Kidney capillary endothelial cell (primary cell): ENCODE measurements around the gene HIPK2.
"Not testable (repeated sequence)": the region's sequence is repeated elsewhere in the genome, so short reads cannot be mapped to it uniquely, and the experiment has no call there.

Experiments
- DNase-seq: peaks from one replicate; pipeline ENCODE4 v3.0.0-alpha.2; 2018; ENCODE audit warnings: low spot score

Gene HIPK2

GRCh38 chr7:139671967-139672366 lies 105.8 kb downstream of the HIPK2 start:
- no peak for DNase-seq

- not testable (repeated sequence) for DNase-seq
Observed at GRCh38 chr7:139670662-139671061, 107.1 kb downstream of the HIPK2 start.

- DNase-seq: no peak
Observed at GRCh38 chr7:139669106-139670061, 108.4 kb downstream of the HIPK2 start.

DNA sequence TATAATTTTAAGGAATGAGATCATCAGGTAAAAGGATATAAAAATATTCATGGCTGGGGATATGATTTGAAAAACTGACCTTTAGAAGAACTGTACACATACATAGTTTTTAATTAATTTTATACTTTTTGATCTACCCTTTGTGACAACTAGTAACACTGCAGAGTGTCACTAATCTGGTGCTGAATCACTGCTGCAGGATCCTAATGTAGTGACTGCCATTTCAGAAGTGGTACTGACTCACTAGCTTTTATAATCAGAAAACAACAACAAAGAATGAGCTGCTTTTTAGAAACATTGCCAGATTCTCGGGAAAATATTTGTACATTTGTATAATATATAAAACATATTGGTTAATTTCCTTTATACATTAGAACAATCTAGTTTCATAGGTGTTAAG lies 110.4 kb downstream of the HIPK2 start:
- DNase-seq: no peak

DNA sequence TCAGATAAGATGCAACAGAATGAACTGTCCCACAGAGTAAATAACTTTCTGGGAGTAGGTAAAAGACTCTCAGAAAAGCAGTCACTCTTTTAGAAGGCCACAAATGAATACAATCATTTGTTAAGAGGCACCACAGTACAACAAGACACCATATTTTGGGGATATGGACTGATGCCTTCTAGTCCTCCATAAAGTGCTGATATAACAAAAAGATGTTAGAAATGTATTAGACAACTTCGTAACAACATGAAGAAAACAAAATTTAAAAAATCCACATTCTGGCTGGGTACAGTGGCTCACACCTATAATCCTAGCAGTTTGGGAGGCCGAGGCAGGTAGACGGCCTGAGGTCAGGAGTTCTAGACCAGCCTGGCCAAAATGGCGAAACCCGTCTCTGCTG lies 111.3 kb downstream of the HIPK2 start:
- DNase-seq: no peak

DNA sequence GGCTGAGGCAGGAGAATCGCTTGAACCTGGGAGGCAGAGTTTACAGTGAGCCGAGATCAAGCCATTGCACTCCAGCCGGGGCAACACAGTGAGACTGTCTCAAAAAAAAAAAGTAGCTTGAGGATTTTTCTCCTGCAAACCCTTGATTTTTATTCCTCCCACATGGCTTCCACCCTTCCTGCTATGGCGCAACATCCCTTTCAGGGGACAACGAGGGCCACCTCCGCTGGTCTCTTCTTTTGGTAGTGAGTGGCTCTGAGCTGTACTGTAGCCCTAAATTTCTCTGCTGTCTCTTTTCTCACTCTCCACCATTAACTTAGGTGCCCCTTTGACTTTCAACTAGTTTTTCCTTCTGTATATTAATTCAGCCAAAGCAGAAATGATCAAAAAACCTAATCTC lies 113.4 kb downstream of the HIPK2 start:
- no peak for DNase-seq

DNA sequence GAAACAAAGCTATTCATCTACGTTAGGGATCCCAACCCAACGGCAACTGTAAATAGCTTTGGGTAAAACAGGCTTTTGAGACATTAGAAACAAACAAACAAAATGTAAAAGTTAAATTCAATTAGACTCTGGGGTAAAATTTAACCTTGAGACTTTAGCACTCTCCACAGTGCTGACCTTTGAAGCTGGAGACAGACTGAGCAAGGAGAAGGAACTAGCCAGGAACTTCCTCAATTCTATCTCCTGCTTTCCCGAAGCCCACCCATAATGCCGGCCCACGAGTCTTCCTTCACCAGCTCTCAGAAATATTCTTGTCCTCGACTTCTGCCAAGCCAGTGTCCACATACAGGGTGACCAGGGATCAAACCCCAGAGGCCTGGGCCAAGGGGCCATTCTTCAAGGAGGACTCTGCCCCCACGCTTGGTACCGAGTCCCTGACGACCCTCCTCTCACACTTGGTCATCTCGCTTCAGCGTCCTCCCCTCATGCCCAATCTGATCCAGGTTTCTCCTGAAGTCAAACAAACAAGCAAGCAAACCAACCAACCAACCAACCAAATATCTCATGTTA lies 114.1 kb downstream of the HIPK2 start:
- no peak for DNase-seq

DNA sequence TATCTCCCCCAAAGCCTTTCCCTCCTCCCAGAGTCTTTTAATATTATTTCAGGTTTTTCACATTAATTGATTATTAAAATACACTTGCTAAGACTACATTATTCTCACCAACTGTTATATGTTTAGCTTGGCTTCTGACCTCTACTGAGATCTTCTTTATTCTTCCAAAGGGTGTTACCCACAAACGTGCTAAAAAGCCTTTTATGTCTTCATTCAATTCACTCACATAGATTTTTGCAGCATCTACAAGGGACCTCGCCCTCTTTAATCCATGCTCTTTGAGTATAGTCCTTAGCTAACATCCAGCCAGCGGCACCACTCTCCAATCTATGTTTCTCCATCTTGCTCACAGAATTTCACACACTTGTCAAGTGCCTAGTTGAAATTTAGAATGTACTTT lies 115.9 kb downstream of the HIPK2 start:
- no peak for DNase-seq

DNA sequence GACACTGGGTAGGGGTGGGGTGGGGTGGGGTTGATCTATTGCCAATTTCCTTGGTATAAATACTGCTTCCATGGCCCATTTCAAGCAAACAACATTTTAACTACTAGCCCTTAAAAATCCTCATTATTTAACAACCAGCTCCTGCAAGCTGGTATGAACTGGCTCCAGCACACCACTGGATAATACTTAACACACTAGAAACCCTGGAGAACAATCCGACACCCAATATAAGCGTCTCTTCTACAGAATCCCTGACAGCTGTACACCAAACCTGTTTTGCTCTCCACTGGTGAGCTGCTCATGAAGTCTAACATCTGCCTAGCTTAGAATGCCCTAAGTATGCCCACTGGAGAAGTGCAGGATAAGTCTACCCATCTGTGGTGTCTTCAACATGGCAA lies 116.8 kb downstream of the HIPK2 start:
- DNase-seq: no peak

GRCh38 chr7:139660317-139661042 lies 117.3 kb downstream of the HIPK2 start:
- DNase-seq: no peak

DNA sequence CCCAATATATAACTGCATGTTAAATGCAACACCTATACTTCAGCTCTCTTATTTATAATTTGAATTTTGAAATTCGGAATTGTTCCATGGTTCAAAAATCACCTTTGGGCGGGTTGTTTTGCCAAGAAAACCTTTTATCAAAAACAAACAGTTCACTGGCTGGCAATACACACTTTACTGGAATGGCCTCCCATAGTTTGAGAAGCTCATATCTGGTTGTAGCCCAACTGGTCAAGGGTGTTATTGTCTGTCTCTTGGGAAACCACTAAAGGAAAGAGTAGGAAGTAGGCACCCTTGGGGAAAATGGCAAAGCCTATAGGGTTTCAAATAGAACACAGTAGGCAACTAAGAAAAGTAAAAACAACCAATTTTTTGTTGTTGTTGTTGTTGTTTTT lies 117.9 kb downstream of the HIPK2 start:
- DNase-seq: no peak

GRCh38 chr7:139658908-139659675 lies 118.7 kb downstream of the HIPK2 start:
- DNase-seq: no peak

GRCh38 chr7:139658296-139658695 lies 119.5 kb downstream of the HIPK2 start:
- DNase-seq: no peak

DNA sequence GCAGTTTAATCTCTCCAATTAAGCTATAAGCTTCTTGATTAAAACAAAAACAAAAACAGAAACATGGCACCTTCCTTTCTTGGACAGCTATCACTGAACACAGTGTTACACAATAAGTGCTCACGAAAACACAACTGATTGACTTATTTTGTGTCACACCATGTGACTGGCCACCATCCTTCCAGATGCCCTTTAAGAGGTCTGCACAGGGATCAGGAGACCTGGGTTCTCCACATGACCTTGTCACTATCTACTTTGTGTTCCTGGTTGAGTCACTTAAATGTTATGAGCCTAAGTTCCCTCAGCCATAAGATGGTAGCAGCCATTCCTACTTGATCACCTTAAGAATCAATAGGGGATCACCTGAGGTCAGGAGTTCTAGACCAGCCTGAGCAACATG lies 120.1 kb downstream of the HIPK2 start:
- DNase-seq: no peak

DNA sequence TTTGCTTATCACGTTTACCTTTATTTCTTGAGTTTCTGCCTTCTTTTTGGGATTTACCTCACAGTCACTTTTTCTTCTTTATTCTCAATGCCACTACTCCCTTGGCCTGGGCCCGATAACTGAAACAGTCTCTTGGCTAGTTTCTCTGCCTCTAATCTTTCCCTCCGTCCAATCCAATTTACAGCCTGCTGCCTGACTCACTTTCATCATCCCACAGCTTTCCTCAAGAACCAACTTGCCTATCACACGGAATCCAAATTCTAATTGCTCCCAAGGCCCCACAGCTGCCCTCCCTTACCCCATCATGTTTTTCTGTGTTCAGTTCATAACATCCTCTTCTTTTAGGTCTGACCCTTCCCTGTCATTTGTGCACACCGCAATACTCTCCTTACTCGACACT lies 121.4 kb downstream of the HIPK2 start:
- DNase-seq: no peak

GRCh38 chr7:139655305-139655704 lies 122.5 kb downstream of the HIPK2 start:
- no peak for DNase-seq

DNA sequence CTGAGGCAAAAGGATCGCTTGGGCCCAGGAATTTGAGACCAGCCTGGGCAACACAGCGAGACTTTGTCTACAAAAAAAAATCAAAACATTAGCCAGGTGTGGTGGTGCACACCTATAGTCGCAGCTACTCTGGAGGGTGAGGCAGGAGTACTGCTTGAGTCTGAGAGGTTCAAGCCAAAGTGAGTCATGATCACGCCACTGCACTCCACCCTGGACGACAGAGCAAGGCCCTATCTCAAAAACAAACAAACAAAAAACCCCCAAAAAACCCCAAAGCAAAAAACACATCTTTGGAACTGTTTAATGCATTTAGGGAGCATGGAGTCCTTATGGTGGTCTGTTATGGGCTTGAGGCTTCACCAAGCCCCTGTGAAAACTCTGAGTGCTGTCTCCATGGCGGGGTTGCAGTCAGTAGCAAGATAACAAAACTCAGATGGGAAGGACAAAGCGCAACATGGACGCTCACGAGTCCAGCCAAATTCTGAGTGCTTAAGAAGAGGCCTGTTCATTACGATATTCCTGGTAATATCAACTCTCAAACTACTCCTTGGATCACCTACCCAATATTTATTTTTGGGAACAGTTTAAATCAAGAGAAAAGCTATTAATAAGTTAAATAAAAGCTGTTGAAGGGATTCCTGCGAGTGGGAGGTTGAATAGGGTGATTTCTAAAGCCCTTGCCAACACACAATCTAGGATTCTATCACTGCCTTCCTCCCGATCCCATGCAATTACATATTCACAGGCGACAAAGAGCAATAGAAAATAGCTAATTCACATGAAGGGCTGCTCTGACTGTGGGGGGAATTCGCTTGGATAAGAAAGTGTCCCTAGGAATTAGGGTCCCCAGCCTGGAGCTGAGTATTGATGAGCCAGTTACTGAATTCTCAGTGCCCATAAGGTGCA lies 123.3 kb downstream of the HIPK2 start:
- no peak for DNase-seq

DNA sequence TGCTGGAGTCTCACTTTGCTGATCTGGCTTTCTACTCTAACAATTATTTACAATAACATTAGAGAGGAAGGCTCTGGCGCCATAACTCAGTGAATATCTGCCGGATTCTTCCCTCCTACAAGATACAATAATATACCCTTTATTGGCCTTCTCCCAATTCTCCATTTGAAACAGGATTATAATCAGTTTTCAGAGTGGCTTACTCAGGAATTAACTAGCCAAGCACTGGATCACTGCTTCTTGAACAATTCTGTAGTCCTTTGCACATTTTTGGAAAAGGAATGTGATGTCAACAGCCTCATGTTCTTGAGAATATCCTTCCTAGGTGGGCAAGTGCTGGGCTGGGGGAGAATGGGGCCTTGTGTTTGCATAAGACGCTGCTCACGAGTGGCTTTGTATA lies 125.9 kb downstream of the HIPK2 start:
- no peak for DNase-seq

DNA sequence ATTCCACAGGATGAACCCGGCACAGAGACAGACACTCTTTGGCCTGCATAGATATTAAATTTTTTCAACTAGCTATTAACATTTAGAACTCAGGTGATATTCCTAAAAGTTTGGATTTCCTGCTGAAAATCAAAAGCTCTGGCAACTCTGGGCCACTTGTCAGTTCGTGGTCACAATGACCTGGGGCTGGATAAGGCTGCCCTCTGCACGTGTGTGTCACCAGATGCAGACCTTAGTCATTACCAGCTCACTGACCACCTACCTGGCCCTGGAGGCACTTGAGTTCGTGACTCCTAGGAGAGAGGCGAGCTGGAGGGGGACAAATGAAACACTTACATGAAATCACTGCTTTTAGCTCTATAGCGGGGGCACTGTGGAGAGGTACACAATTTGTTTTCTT lies 126.5 kb downstream of the HIPK2 start:
- DNase-seq: no peak

GRCh38 chr7:139650429-139651100 lies 127.2 kb downstream of the HIPK2 start:
- DNase-seq: no peak
